ENCODE measurements around the gene INSIG1.

The INSIG1 gene

DNA sequence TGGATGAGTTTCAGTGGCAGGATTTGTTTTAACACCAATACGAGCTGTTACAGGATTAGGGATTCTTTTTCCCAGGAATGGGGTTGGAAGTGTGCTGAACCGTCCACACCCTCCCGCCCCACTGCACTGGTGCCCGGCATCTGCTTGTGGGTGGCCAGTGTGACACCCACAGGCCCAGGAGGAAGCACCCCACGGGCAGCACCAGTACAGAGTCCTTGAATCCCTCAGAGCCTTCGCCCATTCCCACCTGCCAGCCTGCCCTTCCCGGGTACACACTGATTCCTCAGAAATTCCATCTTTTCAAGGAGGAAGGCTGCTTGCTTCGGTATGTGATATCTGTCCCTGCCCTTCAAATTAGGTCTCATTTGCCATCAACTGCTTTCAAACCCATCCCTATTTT is 15.4 kb downstream of the INSIG1 start:
- TF ChIP-seq, protein P1, sequence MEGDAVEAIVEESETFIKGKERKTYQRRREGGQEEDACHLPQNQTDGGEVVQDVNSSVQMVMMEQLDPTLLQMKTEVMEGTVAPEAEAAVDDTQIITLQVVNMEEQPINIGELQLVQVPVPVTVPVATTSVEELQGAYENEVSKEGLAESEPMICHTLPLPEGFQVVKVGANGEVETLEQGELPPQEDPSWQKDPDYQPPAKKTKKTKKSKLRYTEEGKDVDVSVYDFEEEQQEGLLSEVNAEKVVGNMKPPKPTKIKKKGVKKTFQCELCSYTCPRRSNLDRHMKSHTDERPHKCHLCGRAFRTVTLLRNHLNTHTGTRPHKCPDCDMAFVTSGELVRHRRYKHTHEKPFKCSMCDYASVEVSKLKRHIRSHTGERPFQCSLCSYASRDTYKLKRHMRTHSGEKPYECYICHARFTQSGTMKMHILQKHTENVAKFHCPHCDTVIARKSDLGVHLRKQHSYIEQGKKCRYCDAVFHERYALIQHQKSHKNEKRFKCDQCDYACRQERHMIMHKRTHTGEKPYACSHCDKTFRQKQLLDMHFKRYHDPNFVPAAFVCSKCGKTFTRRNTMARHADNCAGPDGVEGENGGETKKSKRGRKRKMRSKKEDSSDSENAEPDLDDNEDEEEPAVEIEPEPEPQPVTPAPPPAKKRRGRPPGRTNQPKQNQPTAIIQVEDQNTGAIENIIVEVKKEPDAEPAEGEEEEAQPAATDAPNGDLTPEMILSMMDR (conservative IDR thresholded peaks at IDR 0.05; ENCODE audit: low read length) = no peak
- no peak for TF ChIP-seq EZH2phosphoT487 (IDR thresholded peaks at IDR 0.05; ENCODE audit: borderline replicate concordance)
- Histone ChIP-seq H2AFZ (ENCODE audit: low read length) (no peak overlapping the region), H4K20me1 (ENCODE audit: insufficient read depth, low read length, poor library complexity, severe bottlenecking) (peaks cover 26% of the 10 kb centered on the region), H3K9me3 (ENCODE audit: insufficient read depth, low read depth, low read length) (no peaks in the 10 kb centered on the region), H3K9me2 (replicated peaks; ENCODE audit: low read depth, low read length) (no peaks in the 10 kb centered on the region), H3K27me3 (ENCODE audit: insufficient read depth, low read length, poor library complexity, severe bottlenecking) (no peaks in the 10 kb centered on the region), H3K79me2 (ENCODE audit: insufficient read depth, low read length) (peaks cover 13% of the 10 kb centered on the region; the same call in 1 of the 2 replicates), H3K36me3 (ENCODE audit: insufficient read depth, low read length) (peaks cover 29% of the 10 kb centered on the region), H3K9ac (ENCODE audit: low read depth, low read length, poor library complexity, severe bottlenecking) (no peak overlapping the region), H3K4me2 (ENCODE audit: low read depth, low read length, poor library complexity, severe bottlenecking) (no peak overlapping the region), H3K4me1 (ENCODE audit: insufficient read depth, low read length, poor library complexity, severe bottlenecking) (no peaks in the 10 kb centered on the region), H3F3A (ENCODE audit: low read depth) (peaks cover 35% of the 10 kb centered on the region), H3K4me3 (ENCODE audit: low read length, poor library complexity, severe bottlenecking) (no peak overlapping the region)

DNA sequence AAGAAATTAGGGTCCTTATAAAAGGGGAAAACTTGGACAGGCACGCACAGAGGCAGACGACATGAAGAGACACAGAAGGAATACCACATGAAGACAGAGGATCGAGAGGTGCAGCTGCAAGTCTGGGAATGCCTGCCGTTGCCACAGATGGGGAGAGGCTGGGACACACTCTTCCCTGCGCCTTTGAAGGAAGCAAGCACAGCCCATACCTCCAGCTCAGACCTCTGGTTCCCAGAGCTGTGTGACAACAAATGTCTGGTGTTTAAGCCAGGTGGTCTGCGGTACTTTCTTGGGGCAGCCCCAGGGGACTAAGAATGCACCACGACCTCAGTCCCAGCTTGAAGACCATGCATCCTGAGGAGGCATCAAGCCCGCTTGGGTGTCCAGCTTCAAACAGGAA is 18.3 kb downstream of the INSIG1 start:
- TF ChIP-seq, protein P1 (conservative IDR thresholded peaks at IDR 0.05; ENCODE audit: low read length) = no peak
- no peak for TF ChIP-seq EZH2phosphoT487 (IDR thresholded peaks at IDR 0.05; ENCODE audit: borderline replicate concordance)
- Histone ChIP-seq H3K9me3 (ENCODE audit: insufficient read depth, low read depth, low read length) (no peaks in the 10 kb centered on the region), H3K27me3 (ENCODE audit: insufficient read depth, low read length, poor library complexity, severe bottlenecking) (no peaks in the 10 kb centered on the region), H3K9me2 (replicated peaks; ENCODE audit: low read depth, low read length) (no peaks in the 10 kb centered on the region), H4K20me1 (ENCODE audit: insufficient read depth, low read length, poor library complexity, severe bottlenecking) (no peaks in the 10 kb centered on the region), H3K36me3 (ENCODE audit: insufficient read depth, low read length) (peaks cover under 1% of the 10 kb centered on the region; the same call in 1 of the 2 replicates), H3K4me1 (ENCODE audit: insufficient read depth, low read length, poor library complexity, severe bottlenecking) (no peaks in the 10 kb centered on the region), H3K79me2 (ENCODE audit: insufficient read depth, low read length) (no peaks in the 10 kb centered on the region), H3K4me2 (ENCODE audit: low read depth, low read length, poor library complexity, severe bottlenecking) (no peak overlapping the region), H3F3A (ENCODE audit: low read depth) (peaks cover 12% of the 10 kb centered on the region; the same call in 1 of the 2 replicates), H3K9ac (ENCODE audit: low read depth, low read length, poor library complexity, severe bottlenecking) (no peak overlapping the region), H2AFZ (ENCODE audit: low read length) (no peak overlapping the region), H3K4me3 (ENCODE audit: low read length, poor library complexity, severe bottlenecking) (no peak overlapping the region)

DNA sequence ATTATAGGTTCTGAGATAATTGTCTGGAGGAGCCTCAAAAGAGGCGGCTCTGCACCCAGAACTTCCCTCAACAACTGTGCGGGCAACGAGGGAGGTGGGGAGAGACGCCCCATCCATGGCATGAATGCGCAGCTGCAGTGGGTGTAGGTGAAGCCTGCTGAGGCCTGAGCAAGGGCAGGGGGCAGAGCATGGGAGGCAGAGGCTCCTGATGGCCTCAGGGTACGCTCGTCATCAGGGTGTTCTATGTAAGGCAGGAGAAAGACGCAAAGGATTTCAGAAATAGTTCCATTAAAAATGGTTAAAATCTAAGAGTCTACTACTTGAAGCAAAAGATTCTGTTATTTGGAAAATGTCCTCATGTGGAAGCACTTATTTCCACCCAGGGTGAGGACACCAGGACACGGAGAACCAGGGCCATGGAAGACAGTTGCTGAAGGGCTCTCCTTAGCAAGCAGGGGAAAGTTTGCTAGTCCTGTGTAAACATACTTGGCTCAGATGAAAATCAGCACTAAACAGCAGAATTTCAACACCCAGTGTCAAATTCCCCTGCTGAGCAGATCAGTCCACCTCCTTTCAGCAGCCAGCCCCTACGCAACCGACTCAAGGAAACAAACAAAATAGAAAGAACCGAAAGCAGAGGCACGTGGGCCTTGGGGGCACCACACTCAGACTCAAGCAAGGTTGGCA is 18.9 kb downstream of the INSIG1 start:
- Histone ChIP-seq H3K27me3 (ENCODE audit: insufficient read depth, low read length, poor library complexity, severe bottlenecking) (no peaks in the 10 kb centered on the region), H3K79me2 (ENCODE audit: insufficient read depth, low read length) (no peaks in the 10 kb centered on the region), H3F3A (ENCODE audit: low read depth) (peaks cover 8% of the 10 kb centered on the region; the same call in 1 of the 2 replicates), H3K9me3 (ENCODE audit: insufficient read depth, low read depth, low read length) (no peaks in the 10 kb centered on the region), H4K20me1 (ENCODE audit: insufficient read depth, low read length, poor library complexity, severe bottlenecking) (no peaks in the 10 kb centered on the region), H3K4me3 (ENCODE audit: low read length, poor library complexity, severe bottlenecking) (no peak overlapping the region), H3K4me1 (ENCODE audit: insufficient read depth, low read length, poor library complexity, severe bottlenecking) (no peaks in the 10 kb centered on the region), H3K36me3 (ENCODE audit: insufficient read depth, low read length) (no peaks in the 10 kb centered on the region), H3K9me2 (replicated peaks; ENCODE audit: low read depth, low read length) (no peaks in the 10 kb centered on the region), H3K9ac (ENCODE audit: low read depth, low read length, poor library complexity, severe bottlenecking) (no peak overlapping the region), H3K4me2 (ENCODE audit: low read depth, low read length, poor library complexity, severe bottlenecking) (no peak overlapping the region), H2AFZ (ENCODE audit: low read length) (no peak overlapping the region)
- TF ChIP-seq, protein P1 (conservative IDR thresholded peaks at IDR 0.05; ENCODE audit: low read length) = no peak
- no peak for TF ChIP-seq EZH2phosphoT487 (IDR thresholded peaks at IDR 0.05; ENCODE audit: borderline replicate concordance)

Measured in Loucy (cell line).